Transverse colon (tissue), 4 donors: ENCODE data around the gene RABGAP1L.

ENCODE experiments used
- EP300 ChIP-seq: sonication (generic); formaldehyde crosslinking; IDR thresholded peaks from one replicate; pipeline ENCODE4 v1.6.1; 2017; ENCODE audit warnings: antibody characterized with exemption, low read depth
- POLR2A ChIP-seq: fragments of 450-650 bp; IDR thresholded peaks from one replicate; pipeline ENCODE4 v1.6.1; 2016; ENCODE audit warnings: antibody characterized with exemption, mild to moderate bottlenecking, moderate library complexity
- POLR2AphosphoS5 ChIP-seq, 3 donors: sonication (generic); formaldehyde crosslinking; IDR thresholded peaks; one replicate each; pipeline ENCODE4 v1.6.1; 2016; ENCODE audit warnings: antibody characterized with exemption in 3 of 3
- TF ChIP-seq, protein P1 (sequence below), 5 experiments: fragments of 200-600 bp in 3 of 5; fragments of 450-650 bp in 2 of 5; sonication (generic) in 3 of 5; IDR thresholded peaks; 1 replicate in 2 of 5; 2 replicates in 3 of 5; pipeline ENCODE4 v1.5.1; 2016 to 2017; ENCODE audit warnings: antibody characterized with exemption in 5 of 5, inconsistent platforms in 3 of 5, mild to moderate bottlenecking in 2 of 5, moderate library complexity in 1 of 5

DNA sequence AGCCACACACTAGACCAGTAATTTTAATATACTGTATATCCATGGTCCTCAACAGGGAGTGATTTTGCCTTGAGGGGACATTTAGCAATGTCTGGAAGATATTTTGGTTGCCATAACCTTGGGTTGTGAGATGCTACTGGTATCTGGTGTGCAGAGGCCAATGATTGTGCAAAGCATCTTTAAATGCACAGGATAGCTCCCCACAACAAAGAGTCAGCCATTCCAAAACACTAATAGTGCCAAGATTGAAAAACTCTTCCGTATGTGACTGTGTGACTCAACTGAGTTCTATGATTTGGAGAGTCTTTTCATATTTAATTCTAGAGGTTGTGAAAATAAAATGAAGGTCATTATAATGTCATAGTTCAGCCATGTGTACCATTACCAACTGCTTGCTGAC, 699.0 kb downstream of the RABGAP1L start:
- TF ChIP-seq, protein P1, sequence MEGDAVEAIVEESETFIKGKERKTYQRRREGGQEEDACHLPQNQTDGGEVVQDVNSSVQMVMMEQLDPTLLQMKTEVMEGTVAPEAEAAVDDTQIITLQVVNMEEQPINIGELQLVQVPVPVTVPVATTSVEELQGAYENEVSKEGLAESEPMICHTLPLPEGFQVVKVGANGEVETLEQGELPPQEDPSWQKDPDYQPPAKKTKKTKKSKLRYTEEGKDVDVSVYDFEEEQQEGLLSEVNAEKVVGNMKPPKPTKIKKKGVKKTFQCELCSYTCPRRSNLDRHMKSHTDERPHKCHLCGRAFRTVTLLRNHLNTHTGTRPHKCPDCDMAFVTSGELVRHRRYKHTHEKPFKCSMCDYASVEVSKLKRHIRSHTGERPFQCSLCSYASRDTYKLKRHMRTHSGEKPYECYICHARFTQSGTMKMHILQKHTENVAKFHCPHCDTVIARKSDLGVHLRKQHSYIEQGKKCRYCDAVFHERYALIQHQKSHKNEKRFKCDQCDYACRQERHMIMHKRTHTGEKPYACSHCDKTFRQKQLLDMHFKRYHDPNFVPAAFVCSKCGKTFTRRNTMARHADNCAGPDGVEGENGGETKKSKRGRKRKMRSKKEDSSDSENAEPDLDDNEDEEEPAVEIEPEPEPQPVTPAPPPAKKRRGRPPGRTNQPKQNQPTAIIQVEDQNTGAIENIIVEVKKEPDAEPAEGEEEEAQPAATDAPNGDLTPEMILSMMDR (IDR thresholded peaks at IDR 0.05) = no peak
- no peak for TF ChIP-seq POLR2A
- TF ChIP-seq POLR2AphosphoS5 (IDR thresholded peaks at IDR 0.05) = no peak
- no peak for TF ChIP-seq EP300
